ENCODE data around the gene LEFTY1. TPM values are rescaled to one million over a fixed set of nuclear protein-coding genes. Genes with fewer than 3 reads are reported as not detected.

Gene LEFTY1
- total RNA-seq, 4 donors from 2014 or later = 0.34 to 0.57 TPM; not detected in 2

GRCh38 chr1:225872075-225872430 is 16.9 kb downstream of the LEFTY1 start:
- TF ChIP-seq CTCF (IDR thresholded peaks at IDR 0.05; ENCODE audit: low read depth) = no peak

- no peak for TF ChIP-seq CTCF (IDR thresholded peaks at IDR 0.05; ENCODE audit: low read depth)
These were observed 17.4 kb downstream of the LEFTY1 start for GRCh38 chr1:225871359-225872074.

DNA sequence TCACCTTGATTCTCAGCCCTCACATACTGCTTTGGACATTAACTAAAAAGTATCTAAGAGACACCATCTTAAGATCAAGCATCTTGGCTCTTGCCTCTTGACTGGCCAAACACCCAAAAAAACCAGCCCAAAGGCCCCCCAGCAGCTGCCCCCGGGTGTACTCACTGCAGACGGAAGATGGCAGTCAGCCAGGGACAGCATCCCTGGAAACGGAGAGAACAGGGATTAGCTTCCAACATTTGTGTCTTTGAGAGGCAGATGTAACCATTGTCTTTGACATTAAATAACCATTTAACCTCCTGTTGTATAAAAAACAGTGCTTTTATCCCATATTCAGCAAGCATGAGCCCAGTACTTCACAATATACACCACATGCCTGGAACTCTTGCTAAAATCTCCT is 18.0 kb downstream of the LEFTY1 start:
- no peak for TF ChIP-seq CTCF (IDR thresholded peaks at IDR 0.05; ENCODE audit: low read depth)

GRCh38 chr1:225868631-225869330 is 20.2 kb downstream of the LEFTY1 start:
- TF ChIP-seq CTCF (IDR thresholded peaks at IDR 0.05; ENCODE audit: low read depth) = no peak

- TF ChIP-seq CTCF (IDR thresholded peaks at IDR 0.05; ENCODE audit: low read depth) = no peak
These were observed 22.0 kb downstream of the LEFTY1 start for GRCh38 chr1:225866981-225867380.

DNA sequence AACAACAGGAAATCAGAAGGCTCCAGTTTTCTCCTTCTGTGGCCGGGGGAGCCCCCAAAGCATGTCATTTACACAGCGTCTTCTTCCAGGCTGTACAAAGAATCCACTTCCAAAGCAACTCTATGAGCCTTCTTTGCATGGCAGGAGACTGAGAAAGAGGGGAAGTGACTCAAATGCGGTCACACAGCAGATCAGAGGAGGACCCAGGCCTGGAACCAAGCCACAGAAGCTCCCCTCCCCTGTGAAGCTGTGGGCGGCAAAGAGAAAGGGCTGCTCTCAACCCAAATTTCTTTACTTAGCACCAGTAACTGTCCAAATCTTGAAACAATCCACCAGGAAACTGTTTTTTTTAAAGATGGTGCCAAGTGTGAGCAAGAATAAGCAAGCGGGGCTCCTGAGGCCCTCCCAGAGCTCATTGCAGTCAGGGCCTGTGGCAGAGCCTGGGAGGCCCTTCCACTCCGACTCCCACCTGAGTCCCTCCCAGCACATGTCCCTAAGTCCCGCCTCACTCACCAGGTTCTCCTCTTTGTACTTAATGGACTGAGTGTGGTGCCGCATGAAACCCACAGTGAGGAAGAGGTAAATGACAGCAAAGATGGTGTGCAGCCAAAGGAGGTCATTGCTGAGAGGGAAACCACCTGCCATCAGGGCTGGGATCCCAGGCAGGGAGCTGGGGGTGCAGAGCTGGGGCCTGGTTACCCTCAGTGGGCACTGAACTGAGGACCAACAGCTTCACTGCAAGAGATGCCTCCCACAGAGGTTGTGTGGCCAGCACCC is 22.7 kb downstream of the LEFTY1 start:
- TF ChIP-seq CTCF (IDR thresholded peaks at IDR 0.05; ENCODE audit: low read depth) = no peak

GRCh38 chr1:225865514-225865913 is 23.4 kb downstream of the LEFTY1 start:
- no peak for TF ChIP-seq CTCF (IDR thresholded peaks at IDR 0.05; ENCODE audit: low read depth)
